Neural cell (in vitro differentiated cells): Measurements from ENCODE around the gene ST8SIA4. TPM values are rescaled to one million over a fixed set of nuclear protein-coding genes. Genes with fewer than 3 reads are reported as not detected.
"Not testable (repeated sequence)": the region's sequence is repeated elsewhere in the genome, so short reads cannot be mapped to it uniquely, and the experiment has no call there.

Experiments
- H2AFZ ChIP-seq: fragments of 200-600, 300-800 bp; sonication (generic), shearing (Covaris generic); 2 replicates; pipeline ENCODE4 v1.6.0; 2014; ENCODE audit warnings: low read depth, mild to moderate bottlenecking, antibody characterized with exemption, low read length, moderate library complexity
- H3F3A ChIP-seq: fragments of 200-600 bp; shearing (Covaris generic); 2 replicates; pipeline ENCODE4 v1.6.1; 2016; ENCODE audit warnings: mild to moderate bottlenecking, moderate library complexity, mixed read lengths, antibody characterized with exemption, low read length; ENCODE audit not compliant: insufficient read depth, poor library complexity, severe bottlenecking
- H3K27ac ChIP-seq: fragments of 200-600, 300-800 bp; sonication (generic), shearing (Covaris generic); 2 replicates; pipeline ENCODE4 v1.5.1; 2014; ENCODE audit warnings: mild to moderate bottlenecking, low read length, moderate library complexity
- H3K27me3 ChIP-seq: fragments of 300-800, 200-600 bp; sonication (generic), shearing (Covaris generic); 2 replicates; pipeline ENCODE4 v1.6.0; 2014; ENCODE audit warnings: mild to moderate bottlenecking, low read depth, low read length, moderate library complexity; ENCODE audit not compliant: insufficient read depth
- H3K36me3 ChIP-seq: fragments of 300-800, 200-600 bp; sonication (generic), shearing (Covaris generic); 2 replicates; pipeline ENCODE4 v1.5.1; 2014; ENCODE audit warnings: mild to moderate bottlenecking, antibody characterized with exemption, low read length, moderate library complexity; ENCODE audit not compliant: insufficient read depth
- H3K4me2 ChIP-seq: fragments of 300-800, 200-600 bp; sonication (generic), shearing (Covaris generic); 2 replicates; pipeline ENCODE4 v1.6.0; 2014; ENCODE audit warnings: mild to moderate bottlenecking, low read length
- H3K4me3 ChIP-seq: fragments of 300-800, 200-600 bp; sonication (generic), shearing (Covaris generic); 2 replicates; pipeline ENCODE4 v1.5.1; 2014; ENCODE audit warnings: mild to moderate bottlenecking, low read length, moderate library complexity
- H3K79me2 ChIP-seq: fragments of 200-600 bp; shearing (Covaris generic); replicated peaks from 2 replicates; pipeline ENCODE4 v1.6.0; 2014; ENCODE audit warnings: mild to moderate bottlenecking, low read length, moderate library complexity; ENCODE audit not compliant: insufficient read depth
- H3K9ac ChIP-seq: fragments of 300-800, 200-600 bp; sonication (generic), shearing (Covaris generic); 2 replicates; pipeline ENCODE4 v1.6.1; 2016; ENCODE audit warnings: mild to moderate bottlenecking, low read length, mixed read lengths
- H3K9me2 ChIP-seq: fragments of 200-600 bp; shearing (Covaris generic); 2 replicates; pipeline ENCODE4 v1.6.1; 2016; ENCODE audit warnings: mild to moderate bottlenecking, low read length, mixed read lengths; ENCODE audit not compliant: insufficient read depth
- H3K9me3 ChIP-seq: fragments of 200-600, 300-800 bp; sonication (generic), shearing (Covaris generic); 2 replicates; pipeline ENCODE4 v1.6.1; 2016; ENCODE audit warnings: mild to moderate bottlenecking, mixed run types, low read length, moderate library complexity, mixed read lengths
- H4K20me1 ChIP-seq: fragments of 200-600 bp; shearing (Covaris generic); 2 replicates; pipeline ENCODE4 v1.6.1; 2016; ENCODE audit warnings: mild to moderate bottlenecking, mixed run types; ENCODE audit not compliant: insufficient read depth
- EP300 ChIP-seq: fragments of 450-650 bp; conservative IDR thresholded peaks from 2 replicates; pipeline ENCODE4 v1.6.1; 2014; ENCODE audit warnings: antibody characterized with exemption, mild to moderate bottlenecking, moderate library complexity; ENCODE audit not compliant: poor library complexity, severe bottlenecking
- EZH2 ChIP-seq: fragments of 200-600, 300-800 bp; shearing (Covaris generic), sonication (generic); IDR thresholded peaks from 2 replicates; pipeline ENCODE4 v1.6.1; 2014; ENCODE audit warnings: antibody characterized with exemption, low read length, borderline replicate concordance, mild to moderate bottlenecking; ENCODE audit not compliant: insufficient read depth, poor library complexity, severe bottlenecking
- MXI1 ChIP-seq: fragments of 450-650 bp; conservative IDR thresholded peaks from 2 replicates; pipeline ENCODE4 v1.6.1; 2014; ENCODE audit warnings: antibody characterized with exemption, mild to moderate bottlenecking; ENCODE audit not compliant: poor library complexity, severe bottlenecking
- POLR2AphosphoS5 ChIP-seq: IDR thresholded peaks from 2 replicates; pipeline ENCODE4 v1.6.1; 2012
- RAD21 ChIP-seq: fragments of 450-650 bp; conservative IDR thresholded peaks from 2 replicates; pipeline ENCODE4 v1.6.1; 2014; ENCODE audit warnings: antibody characterized with exemption, mild to moderate bottlenecking, moderate library complexity
- SMC3 ChIP-seq: fragments of 450-650 bp; conservative IDR thresholded peaks from 2 replicates; pipeline ENCODE4 v1.6.1; 2014; ENCODE audit warnings: antibody characterized with exemption, mild to moderate bottlenecking, moderate library complexity; ENCODE audit not compliant: poor library complexity
- TAF1 ChIP-seq: IDR thresholded peaks from 2 replicates; pipeline ENCODE4 v1.6.1; 2012; ENCODE audit warnings: low read depth
- polyA plus RNA-seq: library from polyadenylated mRNA; depleted of rRNA; stranded (reverse); fragments of >200 nt; gene quantifications from 2 replicates; pipeline ENCODE4 v1.2.3, GENCODE V29; 2014
- TF ChIP-seq, protein P1 (sequence below): fragments of 450-650 bp; IDR thresholded peaks from 2 replicates; pipeline ENCODE4 v1.5.1; 2014; ENCODE audit warnings: antibody characterized with exemption, mild to moderate bottlenecking, moderate library complexity; ENCODE audit not compliant: poor library complexity, severe bottlenecking
- TF ChIP-seq, protein P2 (sequence below): IDR thresholded peaks from 2 replicates; pipeline ENCODE4 v1.6.1; 2012; ENCODE audit warnings: borderline replicate concordance

Gene ST8SIA4
- polyA plus RNA-seq, 1 donor from 2014 or later = 15.6 TPM

DNA sequence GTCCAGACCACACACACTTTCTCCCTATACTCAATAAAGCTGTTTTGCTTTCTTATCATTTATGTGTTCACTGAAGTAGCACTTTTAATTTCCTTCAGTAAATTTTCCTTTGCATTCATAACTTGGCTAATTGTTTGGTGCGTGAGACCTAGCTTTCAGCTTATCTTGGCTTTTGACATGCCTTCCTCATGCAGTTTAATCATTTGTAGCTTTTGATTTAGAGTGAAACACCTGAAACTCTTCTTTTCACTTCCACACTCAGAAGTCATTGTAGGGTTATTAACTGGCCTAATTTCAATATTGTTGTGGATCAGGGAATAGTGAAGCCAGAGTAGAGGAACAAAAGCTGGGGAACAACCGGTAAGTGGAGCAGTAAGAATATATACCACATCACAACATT is 114.7 kb downstream of the ST8SIA4 start:
- no peaks in the 10 kb centered on the region for H3K36me3 ChIP-seq
- H3K4me3 ChIP-seq = no peak overlapping the region
- no peak overlapping the region for H3K9ac ChIP-seq
- TF ChIP-seq RAD21 (no peak), SMC3 (no peak), TAF1 (no peak), POLR2AphosphoS5 (no peak), EP300 (no peak), EZH2 (no peak), MXI1 (no peak)
- TF ChIP-seq, protein P1, sequence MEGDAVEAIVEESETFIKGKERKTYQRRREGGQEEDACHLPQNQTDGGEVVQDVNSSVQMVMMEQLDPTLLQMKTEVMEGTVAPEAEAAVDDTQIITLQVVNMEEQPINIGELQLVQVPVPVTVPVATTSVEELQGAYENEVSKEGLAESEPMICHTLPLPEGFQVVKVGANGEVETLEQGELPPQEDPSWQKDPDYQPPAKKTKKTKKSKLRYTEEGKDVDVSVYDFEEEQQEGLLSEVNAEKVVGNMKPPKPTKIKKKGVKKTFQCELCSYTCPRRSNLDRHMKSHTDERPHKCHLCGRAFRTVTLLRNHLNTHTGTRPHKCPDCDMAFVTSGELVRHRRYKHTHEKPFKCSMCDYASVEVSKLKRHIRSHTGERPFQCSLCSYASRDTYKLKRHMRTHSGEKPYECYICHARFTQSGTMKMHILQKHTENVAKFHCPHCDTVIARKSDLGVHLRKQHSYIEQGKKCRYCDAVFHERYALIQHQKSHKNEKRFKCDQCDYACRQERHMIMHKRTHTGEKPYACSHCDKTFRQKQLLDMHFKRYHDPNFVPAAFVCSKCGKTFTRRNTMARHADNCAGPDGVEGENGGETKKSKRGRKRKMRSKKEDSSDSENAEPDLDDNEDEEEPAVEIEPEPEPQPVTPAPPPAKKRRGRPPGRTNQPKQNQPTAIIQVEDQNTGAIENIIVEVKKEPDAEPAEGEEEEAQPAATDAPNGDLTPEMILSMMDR = no peak
- TF ChIP-seq, protein P2, sequence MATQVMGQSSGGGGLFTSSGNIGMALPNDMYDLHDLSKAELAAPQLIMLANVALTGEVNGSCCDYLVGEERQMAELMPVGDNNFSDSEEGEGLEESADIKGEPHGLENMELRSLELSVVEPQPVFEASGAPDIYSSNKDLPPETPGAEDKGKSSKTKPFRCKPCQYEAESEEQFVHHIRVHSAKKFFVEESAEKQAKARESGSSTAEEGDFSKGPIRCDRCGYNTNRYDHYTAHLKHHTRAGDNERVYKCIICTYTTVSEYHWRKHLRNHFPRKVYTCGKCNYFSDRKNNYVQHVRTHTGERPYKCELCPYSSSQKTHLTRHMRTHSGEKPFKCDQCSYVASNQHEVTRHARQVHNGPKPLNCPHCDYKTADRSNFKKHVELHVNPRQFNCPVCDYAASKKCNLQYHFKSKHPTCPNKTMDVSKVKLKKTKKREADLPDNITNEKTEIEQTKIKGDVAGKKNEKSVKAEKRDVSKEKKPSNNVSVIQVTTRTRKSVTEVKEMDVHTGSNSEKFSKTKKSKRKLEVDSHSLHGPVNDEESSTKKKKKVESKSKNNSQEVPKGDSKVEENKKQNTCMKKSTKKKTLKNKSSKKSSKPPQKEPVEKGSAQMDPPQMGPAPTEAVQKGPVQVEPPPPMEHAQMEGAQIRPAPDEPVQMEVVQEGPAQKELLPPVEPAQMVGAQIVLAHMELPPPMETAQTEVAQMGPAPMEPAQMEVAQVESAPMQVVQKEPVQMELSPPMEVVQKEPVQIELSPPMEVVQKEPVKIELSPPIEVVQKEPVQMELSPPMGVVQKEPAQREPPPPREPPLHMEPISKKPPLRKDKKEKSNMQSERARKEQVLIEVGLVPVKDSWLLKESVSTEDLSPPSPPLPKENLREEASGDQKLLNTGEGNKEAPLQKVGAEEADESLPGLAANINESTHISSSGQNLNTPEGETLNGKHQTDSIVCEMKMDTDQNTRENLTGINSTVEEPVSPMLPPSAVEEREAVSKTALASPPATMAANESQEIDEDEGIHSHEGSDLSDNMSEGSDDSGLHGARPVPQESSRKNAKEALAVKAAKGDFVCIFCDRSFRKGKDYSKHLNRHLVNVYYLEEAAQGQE = no peak
- no peaks in the 10 kb centered on the region for H3K27me3 ChIP-seq
- H4K20me1 ChIP-seq = no peaks in the 10 kb centered on the region
- no peaks in the 10 kb centered on the region for H3K9me3 ChIP-seq
- no peak overlapping the region for H3K27ac ChIP-seq
- no peaks in the 10 kb centered on the region for H3K79me2 ChIP-seq
- H2AFZ ChIP-seq = no peak overlapping the region
- no peaks in the 10 kb centered on the region for H3K9me2 ChIP-seq
- H3K4me2 ChIP-seq = no peak overlapping the region
- H3F3A ChIP-seq = no peaks in the 10 kb centered on the region

DNA sequence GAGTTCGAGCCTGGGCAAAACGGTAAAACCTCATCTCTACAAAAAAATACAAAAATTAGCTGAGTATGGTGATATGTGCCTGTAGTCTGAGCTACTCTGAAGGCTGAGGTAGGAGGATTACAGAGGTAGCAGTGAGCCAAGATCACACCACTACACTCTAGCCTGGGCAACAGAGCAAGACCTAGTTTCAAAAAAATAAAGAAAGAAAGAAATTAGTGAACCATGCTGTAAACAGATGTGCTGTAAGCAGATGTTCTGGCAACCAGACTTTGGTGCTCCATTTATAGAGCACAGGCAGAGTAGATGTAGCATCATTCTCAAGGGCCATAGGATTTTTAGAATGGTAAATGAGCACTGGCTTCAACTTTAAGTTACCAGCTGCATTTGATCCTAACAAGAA is 115.4 kb downstream of the ST8SIA4 start:
- no peaks in the 10 kb centered on the region for H4K20me1 ChIP-seq
- TF ChIP-seq POLR2AphosphoS5 (no peak), SMC3 (no peak), RAD21 (no peak), EZH2 (no peak), EP300 (no peak), MXI1 (no peak), TAF1 (no peak)
- TF ChIP-seq, protein P2 = no peak
- TF ChIP-seq, protein P1 = no peak
- H3K9me3 ChIP-seq = no peaks in the 10 kb centered on the region
- no peak overlapping the region for H3K4me2 ChIP-seq
- H3F3A ChIP-seq = no peaks in the 10 kb centered on the region
- no peaks in the 10 kb centered on the region for H3K9me2 ChIP-seq
- no peak overlapping the region for H3K27ac ChIP-seq
- no peak overlapping the region for H2AFZ ChIP-seq
- no peak overlapping the region for H3K4me3 ChIP-seq
- H3K27me3 ChIP-seq = no peaks in the 10 kb centered on the region
- H3K36me3 ChIP-seq = no peaks in the 10 kb centered on the region
- H3K79me2 ChIP-seq = no peaks in the 10 kb centered on the region
- no peak overlapping the region for H3K9ac ChIP-seq

DNA sequence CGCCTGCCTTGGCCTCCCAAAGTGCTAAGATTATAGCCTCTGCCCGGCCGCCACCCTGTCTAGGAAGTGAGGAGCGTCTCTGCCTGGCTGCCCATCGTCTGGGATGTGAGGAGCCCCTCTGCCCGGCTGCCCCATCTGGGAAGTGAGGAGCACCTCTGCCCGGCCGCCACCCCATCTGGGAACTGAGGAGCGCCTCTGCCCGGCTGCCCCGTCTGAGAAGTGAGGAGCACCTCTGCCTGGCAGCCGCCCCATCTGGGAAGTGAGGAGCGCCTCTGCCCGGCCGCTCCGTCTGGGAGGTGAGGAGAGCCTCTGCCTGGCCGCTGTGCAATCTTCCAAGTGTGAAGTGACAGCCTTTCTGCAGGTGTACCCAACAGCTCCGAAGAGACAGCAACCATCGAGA is 117.5 kb downstream of the ST8SIA4 start:
- not testable (repeated sequence) for H3K9ac ChIP-seq, H3K36me3 ChIP-seq, H4K20me1 ChIP-seq, H2AFZ ChIP-seq, H3K9me3 ChIP-seq, H3F3A ChIP-seq, H3K4me3 ChIP-seq, H3K4me2 ChIP-seq, H3K27ac ChIP-seq, H3K9me2 ChIP-seq, H3K79me2 ChIP-seq, H3K27me3 ChIP-seq
